K562 (cell line): Measurements from ENCODE around the gene ADAMTS10. TPM values are rescaled to one million over a fixed set of nuclear protein-coding genes. Genes with fewer than 3 reads are reported as not detected.

Experiments used
- ADNP ChIP-seq: fragments of 200-800 bp; sonication (Bioruptor generic); IDR thresholded peaks from 2 replicates; pipeline ENCODE4 v1.6.1; 2016; ENCODE audit warnings: missing genetic modification characterization, missing compliant biosample characterization
- CBX2 ChIP-seq: fragments of 200-600 bp; sonication (generic); IDR thresholded peaks from one replicate; pipeline ENCODE4 v1.6.1; 2012; ENCODE audit warnings: mild to moderate bottlenecking, low read length, inconsistent platforms; ENCODE audit not compliant: insufficient read depth, poor library complexity, severe bottlenecking
- CSDE1 ChIP-seq, 2 experiments: fragments of 450-650 bp; IDR thresholded peaks; 2 replicates each; pipeline ENCODE4 v1.6.1; 2016; ENCODE audit warnings: mild to moderate bottlenecking in 1 of 2
- HMG20A ChIP-seq: fragments of 450-650 bp; formaldehyde crosslinking; conservative IDR thresholded peaks from 2 replicates; pipeline ENCODE4 v1.4.0; 2020; ENCODE audit warnings: mild to moderate bottlenecking, mixed read lengths
- KDM1A ChIP-seq, 2 experiments: fragments of 450-650 bp; IDR thresholded peaks; 2 replicates each; pipeline ENCODE4 v1.6.1; 2016; ENCODE audit warnings: mild to moderate bottlenecking in 2 of 2
- KLF6 ChIP-seq: fragments of 250-450 bp; sonication (Bioruptor Pico); IDR thresholded peaks from 2 replicates; pipeline ENCODE4 v1.4.0; 2020; ENCODE audit warnings: mild to moderate bottlenecking, moderate library complexity, borderline replicate concordance
- PML ChIP-seq: IDR thresholded peaks from 2 replicates; pipeline ENCODE4 v1.6.1; 2012; ENCODE audit warnings: low read length, inconsistent platforms
- POLR2A ChIP-seq: fragments of 450-650 bp; conservative IDR thresholded peaks from 2 replicates; pipeline ENCODE4 v1.6.1; 2016
- PREB ChIP-seq: sonication (generic); formaldehyde crosslinking; IDR thresholded peaks from 2 replicates; pipeline ENCODE4 v1.8.1; 2023; ENCODE audit warnings: mild to moderate bottlenecking, missing genetic modification reagents
- SMAD1 ChIP-seq: fragments of 150-350 bp; IDR thresholded peaks from 2 replicates; pipeline ENCODE4 v1.6.1; 2014; ENCODE audit warnings: low read length, low read depth; ENCODE audit not compliant: partially characterized antibody
- SMAD4 ChIP-seq: fragments of 250-450 bp; sonication (Bioruptor Pico); conservative IDR thresholded peaks from 2 replicates; pipeline ENCODE4 v1.8.0; 2021; ENCODE audit warnings: inconsistent platforms, mild to moderate bottlenecking, moderate library complexity
- SMARCA4 ChIP-seq: fragments of 450-650 bp; IDR thresholded peaks from 2 replicates; pipeline ENCODE4 v1.6.1; 2016
- SMC3 ChIP-seq: conservative IDR thresholded peaks from 2 replicates; pipeline ENCODE4 v1.6.1; 2011; ENCODE audit warnings: low read depth, low read length, improper control_type of control experiment; ENCODE audit not compliant: insufficient read depth
- SNAPC5 ChIP-seq: fragments of 250-450 bp; sonication (Bioruptor Pico); IDR thresholded peaks from 2 replicates; pipeline ENCODE4 v1.8.0; 2021; ENCODE audit warnings: moderate library complexity, mild to moderate bottlenecking, inconsistent platforms
- STAG1 ChIP-seq: sonication (generic); formaldehyde crosslinking; IDR thresholded peaks from 2 replicates; pipeline ENCODE4 v1.5.0; 2020; ENCODE audit warnings: missing genetic modification reagents, borderline replicate concordance
- SUPT5H ChIP-seq: fragments of 450-650 bp; IDR thresholded peaks from 2 replicates; pipeline ENCODE4 v1.6.1; 2016
- TEAD1 ChIP-seq, 2 experiments: fragments of 450-650 bp in 1 of 2; sonication (generic) in 1 of 2; formaldehyde crosslinking; IDR thresholded peaks; 2 replicates each; pipeline versions ENCODE4 v1.4.0 to v1.8.0; 2020 to 2022; ENCODE audit warnings: mild to moderate bottlenecking in 2 of 2, missing genetic modification reagents in 1 of 2
- ZFP1 ChIP-seq: fragments of 450-650 bp; formaldehyde crosslinking; IDR thresholded peaks from 2 replicates; pipeline ENCODE4 v1.4.0; 2020; ENCODE audit warnings: mild to moderate bottlenecking, mixed read lengths
- ZFP30 ChIP-seq: fragments of 250-450 bp; sonication (Bioruptor Pico); IDR thresholded peaks from 2 replicates; pipeline ENCODE4 v1.8.0; 2022; ENCODE audit warnings: moderate library complexity, mild to moderate bottlenecking, inconsistent platforms, borderline replicate concordance
- ZNF212 ChIP-seq: fragments of 450-650 bp; formaldehyde crosslinking; IDR thresholded peaks from 2 replicates; pipeline ENCODE4 v1.4.0; 2020; ENCODE audit warnings: mild to moderate bottlenecking
- ZNF224 ChIP-seq: sonication (generic); formaldehyde crosslinking; IDR thresholded peaks from 2 replicates; pipeline ENCODE4 v1.8.0; 2022; ENCODE audit warnings: mild to moderate bottlenecking, missing genetic modification reagents
- ZNF282 ChIP-seq: sonication (generic); formaldehyde crosslinking; IDR thresholded peaks from 2 replicates; pipeline ENCODE4 v1.8.1; 2023; ENCODE audit warnings: missing genetic modification reagents
- ZNF589 ChIP-seq: fragments of 200-800 bp; sonication (Bioruptor generic); IDR thresholded peaks from 2 replicates; pipeline ENCODE4 v1.6.1; 2016; ENCODE audit warnings: low read depth, missing genetic modification characterization, missing compliant biosample characterization
- ZNF766 ChIP-seq: fragments of 200-800 bp; sonication (Bioruptor generic); conservative IDR thresholded peaks from 2 replicates; pipeline ENCODE4 v1.6.1; 2016; ENCODE audit warnings: missing genetic modification characterization, missing compliant biosample characterization
- ZNF79 ChIP-seq: fragments of 250-450 bp; sonication (Bioruptor Pico); IDR thresholded peaks from 2 replicates; pipeline ENCODE4 v1.4.0; 2020; ENCODE audit warnings: low read depth, mild to moderate bottlenecking, moderate library complexity
- polyA plus RNA-seq, 8 experiments: library from polyadenylated mRNA; depleted of rRNA in 4 of 8; stranded (reverse) in 5 of 8; unstranded in 3 of 8; fragments of >200 nt; fragmentation: Nextera tagmentation in 2 of 8; fragmentation: Illumina TruSeq in 1 of 8; extraction: Ambion mirVana in 2 of 8; extraction: Trizol in 1 of 8; gene quantifications; 2 replicates each; pipeline versions ENCODE4 v1.2.1 to v1.2.3, GENCODE V29; 2011 to 2014; ENCODE audit warnings: inconsistent platforms in 1 of 8, missing spikeins in 1 of 8
- total RNA-seq, 7 experiments: library from RNA; depleted of rRNA in 6 of 7; stranded (reverse); fragments of >200 nt in 6 of 7; fragmentation: Illumina TruSeq in 2 of 7; extraction: Trizol in 2 of 7; gene quantifications; 2 replicates each; pipeline versions ENCODE4 v1.2.1 to v1.2.3, GENCODE V29; 2011 to 2021; ENCODE audit warnings: low replicate concordance in 1 of 7
- TF ChIP-seq, protein P1 (sequence below): IDR thresholded peaks from 3 replicates; pipeline ENCODE4 v1.6.1; 2011; ENCODE audit warnings: borderline replicate concordance, mild to moderate bottlenecking; ENCODE audit not compliant: insufficient read length, insufficient read depth
- TF ChIP-seq, protein P2 (sequence below): sonication (generic); formaldehyde crosslinking; IDR thresholded peaks from 2 replicates; pipeline ENCODE4 v1.8.1; 2023; ENCODE audit warnings: mild to moderate bottlenecking, missing genetic modification reagents

Gene ADAMTS10
- total and polyA plus RNA-seq, 9 of the 15 experiments (the other 6 are each of a cell fraction or from before 2014, with no cell fraction given), result 0.33 to 1.8 (median 0.57) TPM; not detected in 4

DNA sequence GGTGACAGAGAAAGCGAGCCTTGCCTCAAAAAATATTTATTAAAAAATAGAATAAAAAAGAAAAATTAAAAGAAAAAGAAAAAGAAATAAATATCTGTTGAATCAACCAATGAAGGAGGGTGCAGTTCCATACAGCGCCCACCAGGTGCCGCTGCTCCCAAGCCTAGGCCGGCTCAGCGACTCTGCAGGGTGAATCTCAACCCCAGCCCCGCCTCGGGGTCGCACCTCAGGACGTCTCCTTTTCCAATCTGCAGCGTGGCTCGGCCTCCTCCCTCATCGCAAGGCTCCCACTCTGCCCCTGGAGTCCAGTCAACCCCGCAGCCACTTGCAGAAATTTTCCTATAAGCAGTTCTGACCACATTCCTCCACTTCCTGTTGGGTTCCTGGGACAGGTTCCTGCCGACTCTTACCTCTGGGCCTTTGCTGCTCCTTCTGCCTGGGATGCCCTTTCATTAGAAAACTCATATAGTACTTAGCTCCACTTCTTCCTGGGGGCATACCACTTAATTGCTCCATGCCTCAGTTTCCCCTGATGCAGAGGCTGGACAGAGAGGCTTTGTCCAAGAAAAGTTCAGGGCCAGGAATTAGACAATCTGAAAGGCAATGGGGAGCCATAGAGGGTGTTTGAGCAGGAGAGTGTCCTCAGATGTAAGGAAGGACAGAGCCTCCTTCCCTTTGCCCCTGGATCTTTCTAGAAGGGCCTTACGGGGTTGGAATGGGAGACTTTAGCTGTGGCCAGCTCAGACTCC is 44.2 kb upstream of the ADAMTS10 start (continued):
- no peak for TF ChIP-seq SMAD1
- 0 out of 4 replicates have a peak, but pooled peaks of 1 of the 2 experiments have one; percentile 32 for TF ChIP-seq TEAD1 (CRISPR knock-in tag; IDR thresholded peaks at IDR 0.05)
- no peak for TF ChIP-seq ZFP1 (CRISPR knock-in tag)
- TF ChIP-seq SMARCA4, result no peak
- peak; percentile 57 to 69; a peak in 3 of 4 replicates for TF ChIP-seq KDM1A (IDR thresholded peaks at IDR 0.05)
- no peak for TF ChIP-seq HMG20A (CRISPR knock-in tag)
- no peak for TF ChIP-seq ZNF589 (CRISPR knock-in tag)
- no peak for TF ChIP-seq ZNF79 (CRISPR knock-in tag)
- no peak for TF ChIP-seq SMAD4 (CRISPR knock-in tag)
- no peak for TF ChIP-seq CSDE1 (IDR thresholded peaks at IDR 0.05)
- TF ChIP-seq PML, result no peak
- TF ChIP-seq, protein P1, sequence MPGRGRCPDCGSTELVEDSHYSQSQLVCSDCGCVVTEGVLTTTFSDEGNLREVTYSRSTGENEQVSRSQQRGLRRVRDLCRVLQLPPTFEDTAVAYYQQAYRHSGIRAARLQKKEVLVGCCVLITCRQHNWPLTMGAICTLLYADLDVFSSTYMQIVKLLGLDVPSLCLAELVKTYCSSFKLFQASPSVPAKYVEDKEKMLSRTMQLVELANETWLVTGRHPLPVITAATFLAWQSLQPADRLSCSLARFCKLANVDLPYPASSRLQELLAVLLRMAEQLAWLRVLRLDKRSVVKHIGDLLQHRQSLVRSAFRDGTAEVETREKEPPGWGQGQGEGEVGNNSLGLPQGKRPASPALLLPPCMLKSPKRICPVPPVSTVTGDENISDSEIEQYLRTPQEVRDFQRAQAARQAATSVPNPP, result no peak
- TF ChIP-seq ZFP30, result no peak
- TF ChIP-seq ZNF766 (CRISPR knock-in tag), result no peak
- TF ChIP-seq ZNF212 (CRISPR knock-in tag), result no peak
- peak; percentile 55; the same call in 1 of the 2 replicates for TF ChIP-seq ADNP (tag)
- no peak for TF ChIP-seq CBX2
- TF ChIP-seq, protein P2, sequence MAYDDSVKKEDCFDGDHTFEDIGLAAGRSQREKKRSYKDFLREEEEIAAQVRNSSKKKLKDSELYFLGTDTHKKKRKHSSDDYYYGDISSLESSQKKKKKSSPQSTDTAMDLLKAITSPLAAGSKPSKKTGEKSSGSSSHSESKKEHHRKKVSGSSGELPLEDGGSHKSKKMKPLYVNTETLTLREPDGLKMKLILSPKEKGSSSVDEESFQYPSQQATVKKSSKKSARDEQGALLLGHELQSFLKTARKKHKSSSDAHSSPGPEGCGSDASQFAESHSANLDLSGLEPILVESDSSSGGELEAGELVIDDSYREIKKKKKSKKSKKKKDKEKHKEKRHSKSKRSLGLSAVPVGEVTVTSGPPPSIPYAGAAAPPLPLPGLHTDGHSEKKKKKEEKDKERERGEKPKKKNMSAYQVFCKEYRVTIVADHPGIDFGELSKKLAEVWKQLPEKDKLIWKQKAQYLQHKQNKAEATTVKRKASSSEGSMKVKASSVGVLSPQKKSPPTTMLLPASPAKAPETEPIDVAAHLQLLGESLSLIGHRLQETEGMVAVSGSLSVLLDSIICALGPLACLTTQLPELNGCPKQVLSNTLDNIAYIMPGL (CRISPR knock-in tag), result no peak
- TF ChIP-seq SNAPC5 (CRISPR knock-in tag), result no peak
- TF ChIP-seq PREB (CRISPR knock-in tag), result peak; percentile 77; the same call in 1 of the 2 replicates
- peak; percentile 75 for TF ChIP-seq SMC3
- no peak for TF ChIP-seq ZNF224
- TF ChIP-seq STAG1 (CRISPR knock-in tag), result peak; percentile 69; the same call in 1 of the 2 replicates
- no peak for TF ChIP-seq POLR2A
- no peak for TF ChIP-seq SUPT5H
- TF ChIP-seq KLF6 (CRISPR knock-in tag), result no peak
- no peak for TF ChIP-seq ZNF282
